Astrocyte (in vitro differentiated cells and primary cell): ENCODE results near the gene EIF4E1B. TPM values are rescaled to one million over a fixed set of nuclear protein-coding genes. Genes with fewer than 3 reads are reported as not detected.

ENCODE experiments used
- DNase-seq: peaks from one replicate; pipeline ENCODE4 v3.0.0-alpha.2; 2010; ENCODE audit warnings: low read depth
- FAIRE-seq: peaks from 2 replicates; lab custom pipeline; 2011; peaks lifted over from hg19 to GRCh38; lab: Jason Lieb, UNC
- H2AFZ ChIP-seq: 2 replicates; pipeline ENCODE4 v1.6.0; 2012; ENCODE audit warnings: low read depth, low read length, inconsistent platforms
- H3K27ac ChIP-seq: 2 replicates; pipeline ENCODE4 v1.5.1; 2011; ENCODE audit warnings: low read depth, low read length, inconsistent platforms
- H3K27me3 ChIP-seq: 2 replicates; pipeline ENCODE4 v1.6.0; 2011; ENCODE audit warnings: low read length, inconsistent platforms; ENCODE audit not compliant: insufficient read depth
- H3K36me3 ChIP-seq: 2 replicates; pipeline ENCODE4 v1.5.1; 2011; ENCODE audit warnings: low read length, inconsistent platforms; ENCODE audit not compliant: insufficient read depth
- H3K4me1 ChIP-seq: 2 replicates; pipeline ENCODE4 v1.5.1; 2011; ENCODE audit warnings: low read length, inconsistent platforms; ENCODE audit not compliant: insufficient read depth
- H3K4me2 ChIP-seq: 2 replicates; pipeline ENCODE4 v1.6.0; 2012; ENCODE audit warnings: low read length, inconsistent platforms
- H3K4me3 ChIP-seq: 2 replicates; pipeline ENCODE4 v1.5.1; 2011; ENCODE audit warnings: low read depth, mild to moderate bottlenecking, low read length, inconsistent platforms; ENCODE audit not compliant: insufficient read depth
- H3K79me2 ChIP-seq: 2 replicates; pipeline ENCODE4 v1.6.0; 2012; ENCODE audit warnings: mild to moderate bottlenecking, low read length, inconsistent platforms; ENCODE audit not compliant: insufficient read depth
- H3K9ac ChIP-seq: 2 replicates; pipeline ENCODE4 v1.6.0; 2012; ENCODE audit warnings: mild to moderate bottlenecking, low read length, inconsistent platforms
- H3K9me3 ChIP-seq: 2 replicates; pipeline ENCODE4 v1.5.1; 2012; ENCODE audit warnings: low read depth, mild to moderate bottlenecking, low read length, inconsistent platforms; ENCODE audit not compliant: insufficient read depth
- H4K20me1 ChIP-seq: 2 replicates; pipeline ENCODE4 v1.6.0; 2012; ENCODE audit warnings: low read length, inconsistent platforms; ENCODE audit not compliant: insufficient read depth
- H3K27ac Mint-ChIP-seq: one replicate; pipeline ENCODE4 v1.8.0; 2021; ENCODE audit warnings: mild to moderate bottlenecking, mixed read lengths; ENCODE audit not compliant: unreplicated experiment
- H3K27me3 Mint-ChIP-seq: one replicate; pipeline ENCODE4 v1.8.0; 2021; ENCODE audit warnings: low read depth, mixed read lengths; ENCODE audit not compliant: unreplicated experiment
- H3K36me3 Mint-ChIP-seq: one replicate; pipeline ENCODE4 v1.8.0; 2021; ENCODE audit warnings: low read depth, mixed read lengths; ENCODE audit not compliant: unreplicated experiment
- H3K4me1 Mint-ChIP-seq: one replicate; pipeline ENCODE4 v1.8.0; 2021; ENCODE audit warnings: low read depth, mixed read lengths; ENCODE audit not compliant: unreplicated experiment
- H3K4me3 Mint-ChIP-seq: one replicate; pipeline ENCODE4 v1.8.0; 2021; ENCODE audit warnings: mild to moderate bottlenecking, moderate library complexity, mixed read lengths; ENCODE audit not compliant: unreplicated experiment
- H3K9me3 Mint-ChIP-seq: one replicate; pipeline ENCODE4 v1.8.0; 2021; ENCODE audit warnings: mild to moderate bottlenecking, mixed read lengths; ENCODE audit not compliant: unreplicated experiment
- EZH2 ChIP-seq: IDR thresholded peaks from 2 replicates; pipeline ENCODE4 v1.6.1; 2012; ENCODE audit warnings: mild to moderate bottlenecking, low read length, inconsistent platforms; ENCODE audit not compliant: insufficient read depth
- total RNA-seq: library from RNA; stranded (reverse); gene quantifications from 2 replicates; pipeline ENCODE4 v1.2.1, GENCODE V29; 2021
- TF ChIP-seq, protein P1 (sequence below): IDR thresholded peaks from 2 replicates; pipeline ENCODE4 v1.5.1; 2011; ENCODE audit warnings: low read depth, mild to moderate bottlenecking, inconsistent platforms, low read length, moderate library complexity; ENCODE audit not compliant: insufficient read depth

Gene EIF4E1B
- total RNA-seq, 1 donor from 2014 or later, result not detected

DNA sequence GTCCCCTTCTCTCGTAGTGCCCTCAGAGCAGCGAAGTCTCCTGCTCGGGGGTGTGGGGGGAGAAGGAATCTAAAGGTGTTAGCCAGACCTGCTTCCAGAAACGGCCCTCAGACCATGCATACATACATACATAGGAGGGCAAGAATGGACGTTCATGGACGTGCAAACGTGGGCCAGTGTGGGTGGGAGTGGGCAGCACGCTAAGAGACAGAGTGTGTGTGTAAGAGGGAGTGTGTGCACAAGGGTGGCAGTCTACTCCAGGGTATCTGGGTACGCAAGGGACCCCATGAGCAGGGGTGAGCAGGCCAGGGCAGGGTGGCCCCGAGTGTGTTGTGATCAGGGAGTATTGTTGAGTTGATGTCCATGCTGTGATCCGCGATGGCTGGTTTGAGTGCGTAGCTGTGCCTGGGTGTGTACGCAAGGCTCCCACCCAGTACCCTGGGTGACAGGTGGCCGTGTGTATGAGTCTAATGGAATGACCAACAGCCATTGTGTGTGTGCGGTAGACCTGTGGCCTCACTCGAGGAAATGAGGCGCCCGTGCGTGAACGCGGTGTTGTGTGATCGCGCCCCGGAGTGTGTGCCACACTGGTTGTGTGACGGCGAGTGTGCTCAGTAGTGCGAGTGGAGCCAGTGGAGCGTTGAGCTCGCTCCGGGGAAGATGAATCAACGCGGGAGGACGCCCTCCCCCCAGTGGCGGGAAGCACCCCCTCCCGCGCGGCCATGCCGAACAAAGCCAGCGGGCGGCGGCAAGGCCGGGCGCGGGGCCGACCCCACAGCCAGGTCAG is 21.3 kb upstream of the EIF4E1B start:
- H3K9me3 Mint-ChIP-seq, result no peaks in the 10 kb centered on the region
- H3K27me3 Mint-ChIP-seq, result peaks cover 8% of the 10 kb centered on the region
- H3K4me2 ChIP-seq, result peak overlapping the region; percentile 90
- peak overlapping the region; percentile 68 for H2AFZ ChIP-seq
- H3K36me3 Mint-ChIP-seq, result no peaks in the 10 kb centered on the region
- peaks cover 32% of the 10 kb centered on the region for H4K20me1 ChIP-seq
- H3K9ac ChIP-seq, result peak overlapping the region; percentile 63
- H3K27me3 ChIP-seq, result no peaks in the 10 kb centered on the region
- no peaks in the 10 kb centered on the region for H3K9me3 ChIP-seq
- H3K4me3 Mint-ChIP-seq, result peak overlapping the region; percentile 93
- H3K4me1 Mint-ChIP-seq, result peaks cover 18% of the 10 kb centered on the region
- H3K36me3 ChIP-seq, result no peaks in the 10 kb centered on the region
- no peak for DNase-seq
- H3K79me2 ChIP-seq, result peaks cover 9% of the 10 kb centered on the region
- peak overlapping the region; percentile 77 for H3K27ac Mint-ChIP-seq
- peaks cover 13% of the 10 kb centered on the region for H3K4me1 ChIP-seq
- FAIRE-seq, result no peak
- no peak overlapping the region for H3K27ac ChIP-seq
- peak overlapping the region; percentile 61 for H3K4me3 ChIP-seq
- no peak for TF ChIP-seq EZH2
- TF ChIP-seq, protein P1, sequence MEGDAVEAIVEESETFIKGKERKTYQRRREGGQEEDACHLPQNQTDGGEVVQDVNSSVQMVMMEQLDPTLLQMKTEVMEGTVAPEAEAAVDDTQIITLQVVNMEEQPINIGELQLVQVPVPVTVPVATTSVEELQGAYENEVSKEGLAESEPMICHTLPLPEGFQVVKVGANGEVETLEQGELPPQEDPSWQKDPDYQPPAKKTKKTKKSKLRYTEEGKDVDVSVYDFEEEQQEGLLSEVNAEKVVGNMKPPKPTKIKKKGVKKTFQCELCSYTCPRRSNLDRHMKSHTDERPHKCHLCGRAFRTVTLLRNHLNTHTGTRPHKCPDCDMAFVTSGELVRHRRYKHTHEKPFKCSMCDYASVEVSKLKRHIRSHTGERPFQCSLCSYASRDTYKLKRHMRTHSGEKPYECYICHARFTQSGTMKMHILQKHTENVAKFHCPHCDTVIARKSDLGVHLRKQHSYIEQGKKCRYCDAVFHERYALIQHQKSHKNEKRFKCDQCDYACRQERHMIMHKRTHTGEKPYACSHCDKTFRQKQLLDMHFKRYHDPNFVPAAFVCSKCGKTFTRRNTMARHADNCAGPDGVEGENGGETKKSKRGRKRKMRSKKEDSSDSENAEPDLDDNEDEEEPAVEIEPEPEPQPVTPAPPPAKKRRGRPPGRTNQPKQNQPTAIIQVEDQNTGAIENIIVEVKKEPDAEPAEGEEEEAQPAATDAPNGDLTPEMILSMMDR, result no peak

DNA sequence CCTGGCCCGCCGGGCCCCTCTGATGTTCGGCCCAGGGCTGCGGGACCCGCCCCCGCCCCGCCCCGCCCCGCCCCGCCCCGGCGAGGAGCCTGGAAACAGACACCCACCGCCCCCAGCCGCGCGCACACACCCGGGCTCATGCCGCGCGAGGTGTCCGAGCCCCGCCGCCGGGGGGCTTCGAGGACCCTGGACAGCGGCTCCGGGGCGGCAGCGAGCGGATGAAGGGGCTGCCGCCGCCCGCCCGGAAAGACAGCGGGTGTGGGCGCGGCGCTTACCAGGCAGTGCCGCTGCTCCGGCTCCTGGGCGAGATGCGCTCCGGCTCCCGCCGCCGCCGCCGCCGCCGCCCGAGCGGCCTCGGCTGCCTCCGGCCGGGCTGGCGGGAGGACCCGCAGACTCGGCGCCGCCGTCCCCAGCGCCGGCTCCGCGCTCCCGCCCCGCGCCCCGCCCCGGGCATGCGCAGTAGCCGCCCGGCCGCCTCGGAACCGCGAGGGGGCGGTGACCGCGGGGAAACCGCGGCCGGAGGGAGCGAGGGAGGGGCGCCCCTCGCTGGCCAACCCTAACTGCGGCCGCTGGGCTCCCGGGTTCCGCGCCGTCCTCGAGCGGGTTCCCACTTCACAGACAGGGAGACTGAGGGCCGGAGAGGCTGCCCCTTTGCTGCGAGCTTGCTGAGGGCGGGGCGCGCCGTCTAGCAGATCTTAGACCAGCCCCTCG is 20.6 kb upstream of the EIF4E1B start, which contains the start of gene GPRIN1:
Gene GPRIN1, minus strand, starts transcription at position 433 of the 711 bp plus-strand sequence. CDS start 10,322 bp downstream, outside the sequence.
- peaks cover 31% of the 10 kb centered on the region for H4K20me1 ChIP-seq
- no peaks in the 10 kb centered on the region for H3K9me3 Mint-ChIP-seq
- H3K4me1 Mint-ChIP-seq, result peaks cover 25% of the 10 kb centered on the region
- H3K4me1 ChIP-seq, result peaks cover 21% of the 10 kb centered on the region
- FAIRE-seq (no peak), DNase-seq (no peak)
- peaks cover 9% of the 10 kb centered on the region for H3K79me2 ChIP-seq
- peak within 1 kb of the TSS; percentile 63 for H3K9ac ChIP-seq
- no peaks in the 10 kb centered on the region for H3K9me3 ChIP-seq
- H3K4me2 ChIP-seq, result peak within 1 kb of the TSS; percentile 90
- H2AFZ ChIP-seq, result peak within 1 kb of the TSS; percentile 69
- no peaks in the 10 kb centered on the region for H3K36me3 Mint-ChIP-seq
- no peaks in the 10 kb centered on the region for H3K27me3 ChIP-seq
- no peak for TF ChIP-seq EZH2
- TF ChIP-seq, protein P1, result no peak
- peaks cover 8% of the 10 kb centered on the region for H3K27me3 Mint-ChIP-seq
- no peak within 1 kb of the TSS for H3K27ac ChIP-seq
- no peaks in the 10 kb centered on the region for H3K36me3 ChIP-seq
- peak within 1 kb of the TSS; percentile 93 for H3K4me3 Mint-ChIP-seq
- H3K4me3 ChIP-seq, result peak within 1 kb of the TSS; percentile 61
- peak within 1 kb of the TSS; percentile 78 for H3K27ac Mint-ChIP-seq
